UCSD-AML1 (cell line): ENCODE results near the gene HYI.

ENCODE experiments used
- DNase-seq: peaks from one replicate; lab custom pipeline; 2025; ENCODE audit not compliant: unreplicated experiment; lab: John Stamatoyannopoulos, UW

HYI gene

GRCh38 chr1:43404353-43404752, 49.4 kb downstream of the HYI start:
- no peak for DNase-seq

- no peak for DNase-seq
Measured at GRCh38 chr1:43402089-43402865, 51.5 kb downstream of the HYI start.
